ENCODE data around the gene TMEM147.

TMEM147 gene, protein sequence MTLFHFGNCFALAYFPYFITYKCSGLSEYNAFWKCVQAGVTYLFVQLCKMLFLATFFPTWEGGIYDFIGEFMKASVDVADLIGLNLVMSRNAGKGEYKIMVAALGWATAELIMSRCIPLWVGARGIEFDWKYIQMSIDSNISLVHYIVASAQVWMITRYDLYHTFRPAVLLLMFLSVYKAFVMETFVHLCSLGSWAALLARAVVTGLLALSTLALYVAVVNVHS

DNA sequence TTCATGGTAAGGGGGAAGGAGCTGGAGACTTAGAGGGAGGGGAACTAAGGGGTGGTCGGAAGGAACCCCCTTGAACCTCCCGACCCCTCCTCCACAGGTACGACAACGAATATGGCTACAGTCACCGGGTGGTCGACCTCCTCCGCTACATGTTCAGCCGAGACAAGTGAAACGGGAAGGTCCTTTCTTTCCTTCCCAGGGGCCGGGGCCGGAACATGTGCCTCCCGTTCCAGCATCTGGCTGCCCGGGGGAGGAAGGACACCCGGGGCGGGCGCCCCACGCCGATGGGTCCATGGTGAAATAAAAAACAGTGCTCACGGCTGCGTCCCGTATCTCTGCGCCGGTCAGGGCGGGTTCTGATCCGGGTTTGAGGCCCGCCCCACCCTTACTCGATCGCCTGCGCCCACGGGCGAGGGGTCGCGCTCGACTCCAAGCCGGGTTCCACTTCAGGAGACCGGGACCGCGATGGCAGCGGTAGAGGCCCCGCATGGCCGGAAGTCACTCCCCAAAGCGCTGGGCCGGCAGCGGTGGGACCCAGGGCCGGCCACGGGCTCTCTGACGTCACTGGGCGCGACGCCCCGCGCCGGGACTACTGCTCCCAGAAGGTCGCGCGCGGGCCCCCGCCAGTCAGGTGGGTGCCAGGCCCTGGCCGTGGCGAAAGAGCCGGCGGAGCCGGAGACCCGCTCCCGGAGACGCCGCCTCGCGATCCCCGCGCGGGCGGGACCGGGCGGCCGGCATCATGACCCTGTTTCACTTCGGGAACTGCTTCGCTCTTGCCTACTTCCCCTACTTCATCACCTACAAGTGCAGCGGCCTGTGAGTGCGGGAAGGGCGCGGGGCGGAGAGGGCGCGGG lies at the start of gene TMEM147:
Gene TMEM147 (plus strand): TSS at position 626 of the 854 bp plus-strand sequence. CDS start 114 bp downstream, at position 740.
- FAIRE-seq (peak; percentile 84), DNase-seq (ENCODE audit: insufficient read length, low spot score) (peak; percentile 97)

DNA sequence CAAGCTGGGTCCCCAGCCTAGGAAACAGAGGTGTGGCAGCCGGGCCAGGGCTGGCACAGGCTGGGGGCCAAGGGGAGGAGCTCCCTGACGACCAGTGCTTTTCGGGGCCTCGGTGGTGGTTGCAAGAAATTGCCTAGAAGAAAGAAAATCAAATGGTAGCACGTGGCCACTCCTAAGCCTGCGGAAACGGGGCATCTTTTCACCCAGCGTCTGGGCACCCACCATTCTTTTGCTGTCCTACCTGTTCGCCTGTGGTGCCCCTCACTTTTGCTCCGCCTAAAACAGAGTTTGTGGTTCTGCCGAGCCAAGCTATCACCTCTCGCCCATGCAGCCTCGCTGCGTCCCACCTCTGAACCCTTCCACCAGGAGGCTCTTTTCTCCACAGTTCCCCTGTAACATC lies 48.0 kb upstream of the TMEM147 start:
- DNase-seq (ENCODE audit: insufficient read length, low spot score) (no peak), FAIRE-seq (no peak)

DNA sequence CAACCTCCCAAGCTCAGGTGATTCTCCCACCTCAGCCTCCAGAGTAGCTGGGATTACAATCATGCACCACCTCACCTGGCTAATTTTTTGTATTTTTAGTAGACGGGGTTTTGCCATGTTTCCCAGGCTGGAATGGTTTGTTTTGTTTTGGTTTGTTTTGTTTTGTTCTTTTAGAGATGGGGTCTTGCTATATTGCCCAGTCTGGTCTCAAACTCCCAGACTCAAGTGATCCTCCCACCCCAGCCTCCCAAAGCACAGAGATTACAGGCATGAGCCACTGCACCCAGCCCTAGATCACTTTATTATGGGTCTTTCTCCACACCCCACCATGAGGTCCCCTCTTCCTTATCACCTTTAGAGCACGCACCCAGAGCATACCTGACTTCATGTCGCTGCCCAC lies 47.2 kb upstream of the TMEM147 start:
- FAIRE-seq: no peak

DNA sequence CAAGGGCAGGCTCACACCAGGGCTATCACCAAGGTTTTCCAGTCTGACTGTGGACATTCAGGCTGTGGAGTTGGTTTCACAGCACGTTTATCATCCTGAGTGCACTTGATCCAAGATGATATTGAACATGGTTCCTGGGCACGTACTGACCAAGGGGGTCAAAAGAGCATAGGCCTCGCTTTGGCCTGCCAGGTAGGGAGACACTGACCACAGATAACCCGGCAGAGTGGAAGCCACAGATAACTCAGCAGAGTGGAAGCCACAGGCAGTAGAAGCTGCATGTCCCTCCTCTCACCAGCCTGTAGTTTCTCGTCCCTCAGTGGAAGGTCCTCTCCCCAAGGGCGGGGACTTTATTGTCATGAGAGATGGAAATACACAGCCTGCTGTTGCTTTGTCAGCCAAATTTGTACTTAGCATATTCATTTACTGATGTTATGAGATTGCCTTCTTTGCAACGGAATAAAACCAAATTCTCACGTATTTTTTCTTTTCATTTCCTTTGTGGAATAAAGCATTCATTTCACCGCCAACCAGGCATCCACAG lies 46.4 kb upstream of the TMEM147 start:
- FAIRE-seq (no peak), DNase-seq (ENCODE audit: insufficient read length, low spot score) (no peak)

More for the DNA sequence above, 47.2 kb upstream of the TMEM147 start:
- no peak for DNase-seq (ENCODE audit: insufficient read length, low spot score)

DNA sequence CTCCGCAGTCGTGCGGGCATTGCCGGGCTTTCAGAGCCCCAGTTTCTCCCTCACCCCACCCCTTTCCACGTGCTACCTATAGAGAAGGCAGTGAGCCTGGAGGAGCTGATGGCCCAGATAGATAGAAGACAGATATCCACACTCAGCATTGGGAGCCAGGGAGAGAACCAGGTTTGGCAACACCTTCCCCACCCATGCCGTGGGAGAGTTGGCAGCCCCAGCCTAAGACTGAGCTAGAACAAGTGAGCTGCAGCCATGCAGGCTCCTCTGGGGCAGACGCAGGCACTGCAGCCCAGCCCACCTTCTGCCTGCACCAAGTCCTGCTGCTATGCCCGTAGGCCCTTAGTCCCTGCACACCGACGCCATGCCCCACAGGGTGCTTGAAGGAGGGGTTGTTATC lies 44.8 kb upstream of the TMEM147 start:
- DNase-seq (ENCODE audit: insufficient read length, low spot score): no peak
- FAIRE-seq: no peak

DNA sequence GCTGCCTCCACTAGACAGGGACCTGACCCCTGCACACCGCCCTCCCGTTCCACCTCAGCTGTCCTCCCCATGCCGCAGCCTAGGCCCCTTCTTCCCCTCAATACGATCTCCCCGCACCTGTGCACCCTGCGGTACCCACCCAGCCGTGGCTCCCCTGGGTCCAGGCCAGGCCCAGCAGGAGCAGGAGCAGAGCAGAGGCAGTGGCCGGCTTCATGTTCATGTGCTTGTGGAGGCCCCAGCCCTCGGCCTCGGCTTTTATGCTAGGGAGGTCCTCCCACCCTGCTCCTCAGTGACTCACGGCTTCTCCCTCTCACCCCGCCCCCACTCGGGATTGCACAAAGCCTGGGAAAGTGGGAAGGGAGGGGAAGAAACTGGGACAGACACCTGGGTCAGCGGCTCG lies 43.7 kb upstream of the TMEM147 start:
- DNase-seq (ENCODE audit: insufficient read length, low spot score) (no peak), FAIRE-seq (no peak)

DNA sequence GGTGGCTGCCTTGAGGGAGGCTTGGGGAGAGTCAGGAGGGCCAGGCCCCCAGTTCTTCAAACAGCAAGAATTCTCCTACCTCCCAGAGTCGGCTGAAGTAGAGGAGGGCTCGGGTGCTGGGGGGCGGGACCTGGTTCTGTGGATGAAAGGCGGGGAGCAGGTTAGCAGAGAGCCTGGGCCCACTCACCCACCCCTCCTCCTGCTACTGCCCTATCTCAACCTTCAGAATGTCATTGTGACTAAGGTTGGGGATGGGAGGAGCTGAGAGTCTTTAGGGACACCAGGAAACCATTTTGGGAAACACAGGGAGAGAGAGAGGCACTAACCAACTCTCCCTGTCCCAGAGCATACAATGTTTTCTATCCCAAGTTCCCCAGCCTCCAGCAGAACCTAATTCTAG lies 42.7 kb upstream of the TMEM147 start:
- no peak for FAIRE-seq
- DNase-seq (ENCODE audit: insufficient read length, low spot score): no peak

DNA sequence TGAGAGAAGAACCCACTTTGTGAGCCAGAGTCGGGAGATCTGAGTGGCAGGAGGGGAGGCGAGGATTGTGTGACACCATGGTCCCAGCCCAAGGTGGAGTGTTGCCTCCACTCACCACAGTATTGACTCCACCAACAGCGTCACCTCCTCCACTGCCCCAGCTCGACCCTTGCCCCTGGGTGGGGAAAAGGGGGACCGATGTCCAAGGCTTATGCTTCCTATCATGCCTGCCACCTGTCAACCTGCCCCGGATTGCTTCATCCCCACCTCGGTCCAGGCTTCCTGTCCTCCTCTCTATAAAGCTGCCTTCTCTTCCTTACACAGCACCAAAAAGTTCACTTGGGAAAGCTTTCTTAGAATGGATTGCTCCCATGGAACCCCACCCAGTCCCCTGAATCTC lies 39.4 kb upstream of the TMEM147 start:
- no peak for FAIRE-seq
- DNase-seq (ENCODE audit: insufficient read length, low spot score): no peak

DNA sequence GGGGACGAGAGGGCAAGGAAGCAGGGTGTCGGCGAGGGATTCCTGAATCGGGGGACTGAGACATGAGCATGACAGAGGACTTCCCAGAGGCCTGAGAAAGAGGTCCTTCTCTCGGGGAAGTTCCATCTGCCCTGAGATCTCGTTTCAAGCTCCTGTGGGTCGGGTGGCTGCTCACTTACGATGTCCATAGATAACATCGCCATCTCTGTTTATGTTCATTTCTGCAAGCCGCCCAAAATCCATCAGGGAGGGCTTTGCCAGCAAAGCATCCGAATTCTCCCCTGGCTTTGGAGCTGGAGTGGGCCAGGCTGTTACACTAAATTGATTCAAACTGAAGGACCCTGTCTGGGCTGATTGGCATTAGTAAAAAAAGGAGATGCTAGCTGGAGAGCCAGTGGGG lies 37.9 kb upstream of the TMEM147 start:
- no peak for FAIRE-seq
- DNase-seq (ENCODE audit: insufficient read length, low spot score): no peak

DNA sequence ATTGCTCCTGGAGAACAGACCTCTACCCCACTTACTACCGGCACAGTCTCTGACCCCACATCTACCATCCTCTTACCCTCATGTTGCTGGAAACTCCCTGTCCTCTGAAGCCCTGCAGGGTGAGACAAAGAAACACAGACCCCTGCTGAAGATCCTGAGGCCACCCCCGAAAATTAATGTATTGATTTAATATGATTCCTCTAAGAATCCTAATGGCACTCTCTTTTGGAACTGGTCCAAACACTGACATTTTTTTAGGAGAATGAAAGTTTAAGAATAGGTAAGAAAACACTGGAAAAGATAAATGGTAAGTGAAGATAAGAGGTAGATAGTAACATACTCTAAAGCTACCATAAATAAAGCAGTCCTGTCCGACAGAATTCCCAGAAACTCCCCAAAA lies 37.3 kb upstream of the TMEM147 start:
- FAIRE-seq (no peak), DNase-seq (ENCODE audit: insufficient read length, low spot score) (no peak)

DNA sequence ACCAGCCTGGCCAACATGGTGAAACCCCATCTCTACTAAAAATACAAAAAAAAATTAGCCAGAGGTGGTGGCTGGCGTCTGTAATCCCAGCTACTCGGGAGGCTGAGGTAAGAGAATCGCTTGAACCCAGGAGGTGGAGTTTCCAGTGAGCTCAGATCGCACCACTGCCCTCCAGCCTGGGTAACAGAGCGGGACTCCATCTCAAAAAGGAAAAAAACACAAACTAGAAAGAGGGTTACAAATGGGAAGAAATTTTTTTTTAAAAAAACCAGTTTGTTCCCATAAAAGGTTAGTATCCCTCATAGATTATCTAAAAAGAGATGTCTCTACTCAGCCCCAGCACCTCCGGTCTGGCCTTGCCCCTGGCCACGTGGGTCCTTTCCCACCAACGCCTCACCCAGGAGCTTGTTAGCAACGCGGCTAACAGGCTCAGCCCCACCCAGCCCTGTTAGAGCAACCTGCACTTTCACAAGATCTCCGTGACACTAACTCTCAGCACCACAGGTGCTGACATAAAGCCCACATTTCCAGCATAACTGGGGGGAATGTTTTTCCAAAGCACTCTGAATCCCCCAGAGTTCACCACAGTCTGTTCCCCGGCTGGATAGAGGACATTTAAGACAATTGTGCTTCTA lies 36.3 kb upstream of the TMEM147 start:
- no peak for FAIRE-seq
- DNase-seq (ENCODE audit: insufficient read length, low spot score): peak; percentile 37

DNA sequence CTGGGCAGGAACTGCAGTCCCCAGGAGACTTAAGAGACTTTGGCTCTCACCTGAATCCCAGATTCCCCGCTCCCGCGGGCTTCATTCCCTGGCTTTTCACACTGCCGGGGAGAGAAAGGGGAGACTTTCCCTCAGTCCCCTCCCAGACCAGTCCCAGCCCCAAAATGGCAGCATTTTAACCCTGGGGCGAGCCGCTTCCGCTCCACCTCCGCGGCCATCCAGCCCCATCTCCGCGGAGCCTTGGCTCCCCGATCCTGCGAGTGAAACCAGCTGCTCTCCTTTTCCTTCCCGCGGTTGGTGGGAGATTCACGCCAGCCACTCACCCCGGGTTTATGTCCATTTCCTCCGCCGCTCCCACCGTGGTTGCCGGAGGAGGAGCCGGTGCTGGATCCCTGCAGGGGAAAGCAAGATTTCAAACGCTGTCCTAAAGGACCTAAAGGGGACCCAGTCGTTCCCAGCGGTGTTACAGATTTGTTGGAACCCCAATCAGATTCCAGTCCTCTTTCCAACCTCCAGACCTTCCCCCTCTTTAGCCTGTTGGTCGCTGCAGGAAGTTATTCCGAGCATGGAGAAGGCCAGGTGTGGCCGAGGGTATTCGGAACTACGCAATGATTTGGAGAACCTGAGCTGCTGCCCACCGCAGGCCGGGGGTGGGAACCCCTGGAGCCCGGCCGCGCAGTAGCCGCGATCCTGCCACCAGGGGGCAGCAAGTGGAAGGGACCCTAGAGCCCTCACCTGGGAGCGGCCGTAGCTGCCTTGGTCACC lies 35.4 kb upstream of the TMEM147 start:
- DNase-seq (ENCODE audit: insufficient read length, low spot score) (peak; percentile 92), FAIRE-seq (peak; percentile 59)

DNA sequence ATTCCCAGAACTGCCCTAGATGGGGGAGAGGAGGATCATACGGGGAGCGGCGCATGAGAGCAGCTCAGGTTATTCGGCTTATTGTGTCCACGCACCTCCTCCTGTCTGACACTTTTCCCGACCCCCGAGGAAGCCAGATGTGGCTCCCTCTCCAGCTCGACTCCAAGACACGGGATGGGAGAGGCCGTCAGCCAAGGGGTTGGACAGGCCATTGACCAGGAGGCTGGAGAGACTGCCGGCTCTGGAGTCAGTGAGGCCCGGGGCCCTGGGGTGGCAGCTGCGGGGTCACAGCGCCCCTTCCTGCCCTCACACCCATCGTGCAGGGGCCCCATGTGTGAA lies 34.8 kb upstream of the TMEM147 start:
- peak; percentile 83 for FAIRE-seq
- no peak for DNase-seq (ENCODE audit: insufficient read length, low spot score)

DNA sequence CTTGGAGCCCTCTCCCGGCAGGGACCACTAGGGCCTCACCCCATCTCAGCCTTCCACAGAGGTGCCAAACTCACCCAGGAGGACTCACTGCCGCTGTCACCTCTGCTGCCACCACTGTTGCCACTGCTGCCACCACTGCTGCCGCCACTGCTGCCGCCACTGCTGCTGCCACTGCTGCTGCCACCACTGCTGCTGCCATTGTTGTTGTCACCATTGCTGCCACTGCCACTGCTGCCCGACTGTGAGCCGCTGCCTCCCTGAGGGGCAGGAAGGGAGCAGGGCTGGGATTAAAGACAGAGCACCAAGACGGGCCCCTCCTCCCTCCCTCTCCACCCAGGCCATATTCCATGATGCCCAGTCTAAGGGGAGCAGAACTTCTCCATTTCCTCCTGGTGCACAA lies 34.1 kb upstream of the TMEM147 start:
- DNase-seq (ENCODE audit: insufficient read length, low spot score) (no peak), FAIRE-seq (no peak)

DNA sequence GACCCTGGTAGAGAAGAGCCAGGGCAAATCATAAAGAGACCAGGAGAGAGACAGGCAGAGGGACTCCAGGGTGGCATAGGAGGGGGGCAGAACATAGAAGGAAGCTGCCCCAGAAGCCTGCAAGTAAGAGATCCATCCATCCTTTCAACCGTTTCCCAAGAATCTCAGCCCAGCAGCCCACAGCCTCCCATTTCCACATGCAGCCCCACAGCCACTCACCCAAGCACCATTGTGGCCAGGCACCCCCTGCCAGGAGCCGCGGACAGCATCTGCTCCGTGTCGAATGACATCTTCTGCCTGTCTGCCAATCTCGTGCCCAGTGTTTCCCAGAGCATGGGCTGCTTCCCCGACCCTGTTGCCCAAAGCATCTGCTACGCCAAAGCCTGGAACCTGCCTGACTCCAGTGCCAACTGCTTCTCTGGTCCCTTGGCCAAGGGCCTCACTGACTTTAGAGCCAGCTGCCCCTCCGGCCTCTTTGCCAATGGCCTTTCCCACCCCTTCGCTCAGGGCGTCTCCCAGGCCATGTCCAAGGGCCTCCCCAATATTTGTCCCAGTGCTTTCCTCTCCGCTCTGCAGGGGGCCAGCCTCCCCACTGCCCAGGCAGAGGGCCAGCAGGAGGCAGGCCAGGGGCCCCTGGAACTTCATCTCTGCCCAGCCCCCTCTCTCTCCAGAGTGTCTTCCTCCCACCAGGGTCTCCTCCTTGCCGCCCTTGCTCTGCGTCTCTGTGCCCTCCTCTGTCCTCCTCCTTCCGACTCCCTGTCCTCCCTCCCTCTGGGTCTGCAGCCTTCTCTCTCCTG lies 32.4 kb upstream of the TMEM147 start:
- FAIRE-seq: no peak
- DNase-seq (ENCODE audit: insufficient read length, low spot score): no peak

DNA sequence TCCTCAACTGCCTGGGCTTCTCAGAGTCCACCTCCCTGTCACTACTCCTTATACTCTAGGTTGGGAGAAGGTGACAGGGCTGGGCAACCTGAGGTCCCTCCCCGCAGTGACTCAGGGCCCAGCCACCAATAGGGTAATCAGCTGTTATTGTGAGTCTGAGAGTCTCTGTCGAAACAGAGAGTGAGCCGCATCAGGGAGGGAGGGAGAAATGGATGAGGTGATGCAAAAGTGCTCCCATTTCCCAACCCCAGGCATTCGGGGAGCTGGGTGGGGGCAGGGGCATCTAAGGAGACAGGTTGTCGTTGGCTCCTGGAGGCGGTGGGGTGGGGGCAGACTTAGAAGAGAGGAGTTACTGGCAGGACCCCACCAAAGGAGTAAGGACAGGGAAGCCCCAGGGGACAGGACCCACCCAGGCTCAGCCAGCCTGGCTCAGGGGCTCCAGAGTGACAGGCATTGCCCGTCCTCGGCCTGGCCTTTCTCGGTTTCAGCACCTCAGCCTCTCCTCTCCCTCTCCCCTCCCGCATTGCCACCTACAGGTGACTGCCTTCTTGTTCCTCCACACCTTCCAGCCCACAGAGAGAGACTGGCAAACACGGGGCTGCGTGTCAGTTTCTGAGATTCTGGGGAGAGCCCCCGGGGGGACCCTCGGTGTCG lies 31.7 kb upstream of the TMEM147 start, which contains the start of gene DMKN:
Gene DMKN (minus strand): TSS at position 22 of the 654 bp plus-strand sequence. CDS start 174 bp downstream, outside the sequence.
- FAIRE-seq (no peak), DNase-seq (ENCODE audit: insufficient read length, low spot score) (no peak)

DNA sequence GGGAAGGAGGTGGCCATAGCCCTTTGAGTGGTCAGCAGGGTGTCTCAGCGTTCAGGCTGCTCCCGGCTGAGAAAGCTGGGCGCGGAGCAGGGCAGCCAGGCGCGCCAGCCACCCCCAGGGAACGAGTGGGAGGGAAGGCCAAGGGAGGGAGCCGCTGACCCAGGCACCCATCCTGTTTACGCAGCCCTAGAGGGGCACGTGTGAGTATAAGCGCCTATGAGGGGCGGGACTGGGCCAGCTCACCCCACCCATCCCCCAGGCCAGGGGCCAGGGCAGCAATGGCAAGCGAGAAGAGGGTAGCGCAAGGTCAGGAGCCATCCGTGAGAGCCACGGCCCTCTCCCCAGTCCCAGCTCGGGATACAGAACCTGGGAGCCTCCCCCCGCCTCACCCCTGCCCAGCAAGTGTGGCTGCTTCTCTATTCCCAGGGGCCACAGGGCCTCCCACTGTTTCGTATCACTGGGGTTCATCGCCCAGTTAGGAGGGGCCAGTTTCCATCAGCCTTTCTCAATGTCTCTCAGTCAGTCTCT lies 31.1 kb upstream of the TMEM147 start:
- DNase-seq (ENCODE audit: insufficient read length, low spot score) (no peak), FAIRE-seq (no peak)

DNA sequence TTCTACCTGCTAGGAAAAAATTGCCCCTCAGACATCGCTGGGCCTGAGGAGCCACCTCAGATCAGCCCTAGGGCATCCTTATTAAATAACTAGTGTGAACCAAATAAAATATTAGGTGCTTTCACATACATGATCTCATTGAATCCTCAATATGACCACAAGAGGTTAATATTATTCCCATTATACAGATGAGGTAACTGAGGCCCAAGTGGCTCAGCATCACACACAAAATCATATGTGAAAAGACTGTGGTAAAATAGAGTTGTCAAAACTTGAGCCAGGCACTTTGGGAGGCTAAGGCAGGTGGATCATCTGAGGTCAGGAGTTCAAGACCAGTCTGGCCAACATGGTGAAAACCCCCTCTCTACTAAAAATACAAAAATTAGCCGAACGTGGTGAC lies 29.1 kb upstream of the TMEM147 start:
- no peak for FAIRE-seq
- DNase-seq (ENCODE audit: insufficient read length, low spot score): no peak

DNA sequence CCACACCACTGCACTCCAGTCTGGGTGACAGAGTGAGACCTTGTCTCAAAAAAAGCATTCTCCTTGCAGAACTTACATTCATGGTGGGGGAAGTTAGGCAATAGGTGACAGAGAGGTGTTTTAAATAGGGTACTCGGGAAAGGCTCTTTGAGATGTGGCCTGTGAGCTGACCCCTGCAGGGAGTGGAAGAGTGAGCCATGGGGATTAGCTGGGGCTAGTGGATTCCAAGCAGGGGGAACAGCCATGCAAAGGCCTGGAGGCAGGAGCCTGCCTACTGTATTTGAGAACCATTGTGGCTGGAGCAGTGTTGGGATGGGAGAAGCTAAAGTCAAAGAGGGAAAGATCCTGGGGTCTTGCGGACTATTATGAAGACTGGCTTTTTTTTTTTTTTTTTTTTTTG lies 28.1 kb upstream of the TMEM147 start:
- no peak for DNase-seq (ENCODE audit: insufficient read length, low spot score)
- FAIRE-seq: no peak
